Testis (tissue), 3 donors: Measurements from ENCODE around the gene ZNF784. TPM values are rescaled to one million over a fixed set of nuclear protein-coding genes. Genes with fewer than 3 reads are reported as not detected.

Source experiments
- DNase-seq: peaks from one replicate; pipeline ENCODE4 v3.0.0-alpha.2; 2019
- H3K27ac ChIP-seq, 2 donors: fragments of 200-600 bp; sonication (generic); one replicate each; pipeline ENCODE4 v1.5.1; 2019
- H3K27me3 ChIP-seq: fragments of 200-600 bp; sonication (generic); one replicate; pipeline ENCODE4 v1.5.1; 2019
- H3K36me3 ChIP-seq: fragments of 200-600 bp; sonication (generic); one replicate; pipeline ENCODE4 v1.5.1; 2017; ENCODE audit warnings: low read depth; ENCODE audit errors: missing control alignments
- H3K4me1 ChIP-seq: fragments of 200-600 bp; sonication (generic); one replicate; pipeline ENCODE4 v1.5.1; 2019
- H3K4me3 ChIP-seq, 2 donors: fragments of 200-600 bp; sonication (generic); one replicate each; pipeline ENCODE4 v1.5.1; 2017 to 2019
- H3K9me3 ChIP-seq: fragments of 200-600 bp; sonication (generic); one replicate; pipeline ENCODE4 v1.5.1; 2017
- CTCF ChIP-seq, 3 experiments: fragments of 450-650 bp in 2 of 3; fragments of 200-600 bp in 1 of 3; sonication (generic) in 1 of 3; IDR thresholded peaks; one replicate each; pipeline ENCODE4 v1.5.1; 2016 to 2019; ENCODE audit warnings: antibody characterized with exemption in 3 of 3, mild to moderate bottlenecking in 2 of 3, moderate library complexity in 1 of 3
- POLR2A ChIP-seq: fragments of 450-650 bp; IDR thresholded peaks from one replicate; pipeline ENCODE4 v1.6.1; 2017; ENCODE audit warnings: antibody characterized with exemption, mild to moderate bottlenecking, moderate library complexity
- WGBS, 2 donors: methylation state at CpG; one replicate each; pipeline ENCODE4 v1.1.5; 2018; 5-methylcytosine and 5-hydroxymethylcytosine counted together
- intact Hi-C: fragments of 100-400 bp; cut with DNase I; formaldehyde crosslinking; loops from one replicate; pipeline ENCODE4 v1.15.1; 2023; ENCODE audit warnings: low total_unique reads
- polyA plus RNA-seq: library from polyadenylated mRNA; stranded (reverse); fragments of 350-450 nt; fragmentation: Illumina TruSeq; extraction: RNeasy Lipid Tissue Mini Kit (QIAGEN cat#74804); gene quantifications from one replicate; pipeline ENCODE4 v1.2.3, GENCODE V29; 2014; ENCODE audit warnings: low read depth, low replicate concordance; ENCODE audit not compliant: insufficient read depth
- total RNA-seq, 2 donors: library from RNA; depleted of rRNA; stranded (reverse); fragments of >200 nt; gene quantifications; one replicate each; pipeline ENCODE4 v1.2.3, GENCODE V29; 2016

The ZNF784 gene
- total and polyA plus RNA-seq, 3 donors from 2014 or later = 6.6 to 13.0 (median 10.3) TPM

- Histone ChIP-seq H3K4me3 (peak within 1 kb of the TSS; percentile 82 to 97), H3K4me1 (peaks cover 43% of the 10 kb centered on the region), H3K9me3 (no peaks in the 10 kb centered on the region), H3K36me3 (no peaks in the 10 kb centered on the region), H3K27ac (peak within 1 kb of the TSS; percentile 96 to 100), H3K27me3 (no peaks in the 10 kb centered on the region)
- intact Hi-C loops = no loop called here
- DNase-seq = peak; percentile 97
- TF ChIP-seq CTCF (IDR thresholded peaks at IDR 0.05) (no peak), POLR2A (no peak)
- 1% methylated on average over 56 to 93 of the region's 95 CpGs for WGBS, 2 donors
Measured at GRCh38 chr19:55654868-55655647, 30.7 kb upstream of the ZNF784 start, which contains the start of gene U2AF2. Gene U2AF2, plus strand, starts transcription at chr19:55655035. Its CDS starts 70 bp downstream, at chr19:55655105.

GRCh38 chr19:55654323-55654867 is 30.0 kb upstream of the ZNF784 start:
- H3K36me3 ChIP-seq = no peaks in the 10 kb centered on the region
- no peaks in the 10 kb centered on the region for H3K27me3 ChIP-seq
- intact Hi-C loops = no loop called here
- peaks cover 38% of the 10 kb centered on the region for H3K4me1 ChIP-seq
- H3K4me3 ChIP-seq = peak overlapping the region; percentile 82 to 97
- H3K27ac ChIP-seq = peak overlapping the region; percentile 96 to 100
- H3K9me3 ChIP-seq = no peaks in the 10 kb centered on the region
- peak; percentile 100 for DNase-seq
- TF ChIP-seq POLR2A (no peak), CTCF (IDR thresholded peaks at IDR 0.05) (no peak)
- WGBS, 2 donors = 0 to 1% methylated on average over 41 to 51 of the region's 52 CpGs

DNA sequence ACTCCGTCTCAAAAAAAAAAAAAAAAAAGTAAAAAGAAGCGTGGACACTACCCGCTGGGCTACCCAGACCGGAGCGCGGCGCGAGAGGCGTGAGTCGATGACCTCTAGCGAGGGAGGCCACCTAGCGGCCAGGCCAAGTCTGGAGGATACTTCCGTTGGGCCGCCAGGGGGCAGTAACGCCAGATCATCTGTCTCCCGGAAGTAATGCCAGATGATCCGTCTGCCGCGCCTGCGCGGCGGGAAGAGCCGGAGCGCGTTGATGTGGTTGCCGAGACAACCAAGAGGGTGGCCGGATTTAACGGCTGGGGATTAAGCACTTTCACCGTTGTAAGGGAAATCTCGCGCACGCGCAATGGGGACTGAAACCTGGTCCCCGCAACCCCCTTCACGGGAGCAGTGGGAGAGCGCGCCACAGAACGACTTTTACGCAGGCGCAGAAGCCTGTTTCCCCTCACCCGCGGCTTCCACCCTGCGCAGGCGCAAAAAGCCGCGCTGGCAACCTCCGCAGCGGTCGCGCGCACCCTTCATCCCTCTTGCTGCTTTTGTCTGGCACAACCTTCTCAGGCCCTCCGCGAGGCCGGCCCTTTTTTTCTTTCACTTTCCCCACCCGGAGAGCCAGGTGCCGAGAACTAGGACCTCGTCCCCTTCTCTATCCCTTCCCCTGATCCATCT is 29.4 kb upstream of the ZNF784 start:
- WGBS, 2 donors = 0% methylated on average over 47 to 56 of the region's 57 CpGs
- peak; percentile 18 for TF ChIP-seq POLR2A
- peak; percentile 97 to 100 (median 100) for TF ChIP-seq CTCF (IDR thresholded peaks at IDR 0.05)
- intact Hi-C loops = no loop called here
- H3K4me3 ChIP-seq = peak overlapping the region; percentile 82 to 97
- H3K4me1 ChIP-seq = peaks cover 36% of the 10 kb centered on the region
- H3K27me3 ChIP-seq = no peaks in the 10 kb centered on the region
- peak overlapping the region; percentile 96 to 100 for H3K27ac ChIP-seq
- DNase-seq = peak; percentile 97
- no peaks in the 10 kb centered on the region for H3K9me3 ChIP-seq
- no peaks in the 10 kb centered on the region for H3K36me3 ChIP-seq

GRCh38 chr19:55652311-55653128 is 28.2 kb upstream of the ZNF784 start:
- Histone ChIP-seq H3K27me3 (no peaks in the 10 kb centered on the region), H3K27ac (peak overlapping the region; percentile 96 to 100), H3K9me3 (no peaks in the 10 kb centered on the region), H3K4me1 (peaks cover 24% of the 10 kb centered on the region), H3K4me3 (peak overlapping the region; percentile 82 to 97), H3K36me3 (no peaks in the 10 kb centered on the region)
- TF ChIP-seq POLR2A (no peak), CTCF (IDR thresholded peaks at IDR 0.05) (no peak)
- 53 to 60% methylated on average over 24 to 70 of the region's 71 CpGs for WGBS, 2 donors
- intact Hi-C loops = no loop called here
- DNase-seq = no peak
